HG03520 (cell line): Measurements from ENCODE around the gene KIF23.
"Not testable (repeated sequence)": the region's sequence is repeated elsewhere in the genome, so short reads cannot be mapped to it uniquely, and the experiment has no call there.

Source experiments
- ATAC-seq: cut with Tn5 transposase; IDR thresholded peaks from one replicate; pipeline ENCODE4 v1.9.1; 2021; ENCODE audit warnings: mild to moderate bottlenecking, moderate library complexity; ENCODE audit not compliant: unreplicated experiment

The KIF23 gene

DNA sequence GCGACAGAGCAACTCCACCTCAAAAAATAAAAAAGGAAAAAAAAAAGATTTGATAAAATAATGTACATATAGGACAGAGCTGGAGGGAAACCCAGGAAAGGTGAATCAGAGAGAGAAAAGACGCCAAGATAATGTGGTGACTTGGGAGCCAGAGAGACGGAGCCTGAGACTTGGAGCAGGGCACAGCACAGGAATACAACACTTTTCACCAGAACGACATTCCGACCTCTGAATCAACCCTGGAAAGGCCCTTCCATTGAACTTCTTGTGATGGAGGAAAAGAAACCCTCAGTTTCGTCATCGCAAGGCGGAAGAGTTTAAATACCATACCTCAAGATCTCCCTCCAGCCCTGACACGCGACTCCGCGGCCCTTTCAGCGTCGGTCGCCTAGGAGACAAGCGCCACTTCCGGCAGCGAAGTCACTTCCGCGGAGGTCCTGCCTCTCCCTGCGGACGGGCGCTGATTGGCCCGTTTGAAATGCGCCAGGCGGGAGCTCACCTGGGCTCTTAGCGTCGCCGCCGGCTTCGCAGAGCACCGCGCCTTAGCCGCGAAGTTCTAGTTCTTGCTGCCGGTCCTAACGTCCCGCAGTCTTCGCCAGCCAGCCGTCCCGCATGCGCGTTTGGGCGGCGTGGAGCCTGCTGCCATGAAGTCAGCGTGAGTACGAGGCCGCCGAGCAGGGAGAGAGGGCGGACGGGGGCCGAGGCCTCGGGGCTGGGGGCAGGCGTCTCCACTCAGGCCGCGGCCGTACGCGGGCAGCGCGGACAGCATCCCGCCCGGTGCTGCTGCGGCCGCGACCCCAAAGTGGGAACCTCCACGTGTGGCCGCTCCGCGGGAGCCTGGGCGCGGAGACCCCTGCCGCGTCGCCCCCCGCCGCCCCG lies at the start of gene KIF23:
KIF23 (plus strand) TSS at position 528 of the 879 bp plus-strand sequence; CDS start at position 645, 117 bp downstream.
- ATAC-seq = peak; percentile 89

DNA sequence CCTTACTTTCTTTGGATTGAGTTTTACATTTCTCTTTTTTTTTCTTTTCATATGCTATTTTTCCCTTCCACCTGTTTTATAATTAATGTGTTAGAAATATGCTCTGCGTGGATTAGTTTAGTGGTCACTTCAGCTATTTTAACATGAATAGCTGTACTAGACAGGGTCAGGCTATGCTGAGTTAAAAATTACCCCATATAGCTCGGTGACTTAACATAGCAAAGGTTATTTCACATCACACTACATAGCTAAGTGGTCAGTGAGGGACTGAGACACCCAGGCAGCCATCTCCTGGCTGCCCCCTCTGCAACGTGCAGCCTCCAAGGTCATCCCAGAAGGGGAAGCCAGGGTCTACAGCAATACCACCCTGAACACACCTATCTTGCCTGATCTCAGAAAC lies 46.9 kb upstream of the KIF23 start:
- ATAC-seq = no peak

DNA sequence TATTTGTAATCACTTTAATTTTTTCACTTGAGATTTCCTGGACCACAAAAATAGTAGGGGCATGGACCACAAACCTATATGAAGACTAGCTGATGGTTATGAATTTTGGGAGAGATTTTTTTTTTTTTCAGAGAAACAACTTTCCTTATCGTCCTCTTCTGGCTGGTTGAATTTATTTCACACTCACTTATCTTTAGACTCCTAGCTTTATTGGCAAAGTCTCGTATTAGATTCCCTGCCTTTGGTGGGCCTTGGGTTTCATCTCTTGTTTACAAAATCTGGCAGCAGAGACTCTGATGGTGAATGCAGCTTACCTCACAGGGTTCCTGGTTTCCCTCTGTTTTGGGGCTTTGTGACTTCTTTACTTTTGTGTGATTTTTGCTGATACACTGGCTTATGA lies 44.5 kb upstream of the KIF23 start:
- no peak for ATAC-seq

DNA sequence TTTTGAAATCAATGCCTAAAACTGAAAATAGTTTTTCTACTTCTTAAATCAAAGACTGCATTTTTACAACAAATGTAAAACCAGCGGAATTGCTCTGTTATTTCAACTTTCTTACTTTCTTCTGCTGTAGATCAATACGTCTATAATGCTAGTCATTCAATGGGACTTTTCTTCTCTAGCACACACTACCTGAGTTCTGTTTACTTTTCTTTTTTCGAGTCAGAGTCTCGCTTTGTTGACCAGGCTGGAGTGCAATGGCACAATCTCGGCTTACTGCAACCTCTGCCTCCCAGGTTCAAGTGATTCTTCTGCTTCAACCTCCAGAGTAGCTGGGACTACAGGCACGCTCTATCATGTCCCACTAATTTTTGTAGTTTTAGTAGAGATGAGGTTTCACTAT lies 40.7 kb upstream of the KIF23 start:
- ATAC-seq = no peak

DNA sequence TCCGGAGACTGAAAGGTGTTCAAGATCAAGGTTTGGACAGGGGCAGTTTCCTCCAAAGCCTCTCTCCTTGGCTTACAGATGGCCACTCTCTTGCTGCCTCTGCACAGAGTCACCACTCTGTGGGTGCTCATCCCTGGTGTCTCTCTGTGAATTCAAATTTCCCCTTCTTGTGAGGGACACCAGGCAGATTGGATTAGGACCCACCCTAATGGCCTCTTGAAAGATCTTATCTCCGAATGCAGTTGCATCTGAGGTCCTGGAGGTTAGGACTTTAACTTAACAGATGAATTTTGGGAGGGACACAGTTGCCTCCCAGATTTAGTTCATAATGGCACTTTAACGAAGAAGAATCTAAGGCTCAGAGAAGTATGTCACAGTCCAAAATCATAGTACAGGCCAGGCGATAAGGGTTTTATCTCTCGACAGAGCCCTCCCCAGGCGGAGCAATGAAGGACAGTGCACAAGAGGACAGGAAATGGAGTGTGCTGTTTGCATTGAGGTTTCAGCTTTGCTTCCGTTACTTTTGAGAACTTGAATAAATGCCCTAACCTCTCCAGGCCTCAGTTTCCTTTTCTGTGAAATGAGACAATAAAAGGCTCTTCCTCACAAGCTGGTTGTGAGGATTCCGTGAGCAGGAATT lies 38.9 kb upstream of the KIF23 start:
- no peak for ATAC-seq

DNA sequence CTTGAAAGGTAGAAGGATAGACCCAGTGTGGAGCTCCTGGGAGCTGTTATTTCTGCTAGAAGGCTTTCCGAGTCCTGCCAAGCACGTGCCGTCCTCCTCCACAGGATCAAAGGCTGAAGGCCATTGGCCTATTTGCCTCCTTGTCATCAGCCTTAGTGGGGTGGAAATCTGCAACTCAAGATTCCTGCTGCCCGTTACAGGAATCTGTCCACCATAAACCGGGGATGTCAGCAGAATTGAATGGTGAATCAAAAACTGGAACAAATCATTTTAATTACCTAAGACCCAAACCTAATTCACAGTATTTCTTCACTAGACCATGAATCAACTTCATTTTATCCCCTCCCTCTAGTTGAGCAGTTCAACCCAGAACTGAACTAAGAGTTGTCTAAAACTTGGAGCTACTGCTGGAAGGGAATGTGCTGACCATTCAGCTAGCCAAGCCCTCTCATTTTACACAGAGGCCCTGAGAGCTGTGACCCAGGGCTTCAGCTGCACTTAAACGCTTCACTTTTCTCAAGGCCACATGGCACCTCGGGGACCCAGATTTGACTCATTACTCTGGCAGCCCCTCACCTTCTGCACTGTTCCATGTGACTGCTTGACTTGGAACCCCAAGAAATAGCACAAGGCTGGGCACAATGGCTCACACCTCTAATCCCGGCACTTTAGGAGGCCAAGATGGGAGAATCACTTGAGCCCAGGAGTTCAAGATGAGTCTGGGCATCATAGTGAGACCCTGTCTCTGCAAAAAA lies 36.8 kb upstream of the KIF23 start:
- no peak for ATAC-seq

DNA sequence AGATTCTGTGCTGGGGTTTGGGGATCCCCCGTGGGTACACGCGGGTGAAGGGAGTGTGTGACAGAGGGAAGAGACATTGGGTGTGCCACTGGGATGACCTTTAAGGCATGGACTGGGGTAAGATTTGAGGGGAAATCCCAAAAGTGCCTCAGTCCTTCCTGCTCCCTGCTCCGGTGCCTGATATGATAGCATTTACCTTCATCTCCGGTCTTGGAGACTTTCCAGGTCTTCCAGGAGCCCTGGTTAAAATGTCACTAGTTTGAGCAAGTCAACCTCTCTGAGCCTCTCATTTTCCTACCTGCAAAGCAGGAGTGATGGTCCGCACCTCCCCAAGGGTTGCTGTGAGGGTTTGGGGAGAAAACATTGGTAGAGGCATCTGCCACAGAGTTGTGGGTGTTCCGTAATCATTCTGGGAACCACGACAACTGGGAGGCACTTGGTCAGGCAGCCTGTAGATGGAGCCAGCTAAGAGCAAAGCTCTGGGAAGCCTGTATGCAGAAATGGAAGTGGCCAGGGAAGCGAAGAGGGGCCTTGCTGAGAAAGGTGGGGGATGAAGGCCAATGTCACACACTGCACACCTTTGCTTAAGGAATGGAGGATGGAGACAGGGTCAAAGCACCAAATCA lies 33.9 kb upstream of the KIF23 start:
- no peak for ATAC-seq

DNA sequence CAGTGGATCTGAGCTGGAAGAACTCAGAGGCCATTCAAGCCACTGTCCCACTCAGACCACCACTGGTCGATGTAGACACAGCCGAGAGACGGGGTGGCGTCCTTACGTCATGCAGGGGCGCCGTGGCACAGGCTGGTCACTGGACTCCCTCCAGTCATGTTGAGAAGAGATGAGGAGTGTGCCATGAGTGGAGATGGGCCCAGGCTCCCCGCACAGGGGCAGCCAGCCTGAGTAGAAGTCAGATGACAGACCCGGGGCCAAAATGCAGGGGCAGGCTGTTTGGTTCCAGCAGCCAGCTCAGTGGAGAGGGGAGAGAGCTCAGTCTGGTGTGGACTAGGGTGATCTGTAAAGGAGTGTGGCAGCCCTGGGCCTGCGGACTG lies 33.4 kb upstream of the KIF23 start:
- no peak for ATAC-seq

DNA sequence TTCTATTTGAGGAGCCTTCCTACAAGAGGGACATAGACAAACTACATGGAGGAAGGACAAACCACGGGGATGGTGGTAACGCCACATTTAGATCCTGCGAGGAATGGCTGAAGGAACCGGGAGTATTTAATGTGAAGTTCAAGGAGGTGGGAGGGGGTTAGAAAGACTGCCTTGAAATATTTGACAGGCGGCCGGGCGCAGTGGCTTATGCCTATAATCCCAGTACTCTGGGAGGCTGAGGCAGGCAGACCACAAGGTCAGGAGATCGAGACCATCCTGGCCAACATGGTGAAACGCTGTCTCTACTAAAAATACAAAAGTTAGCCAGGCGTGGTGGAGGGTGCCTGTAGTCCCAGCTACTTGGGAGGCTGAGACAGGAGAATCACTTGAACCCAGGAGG lies 32.0 kb upstream of the KIF23 start:
- ATAC-seq = not testable (repeated sequence)

DNA sequence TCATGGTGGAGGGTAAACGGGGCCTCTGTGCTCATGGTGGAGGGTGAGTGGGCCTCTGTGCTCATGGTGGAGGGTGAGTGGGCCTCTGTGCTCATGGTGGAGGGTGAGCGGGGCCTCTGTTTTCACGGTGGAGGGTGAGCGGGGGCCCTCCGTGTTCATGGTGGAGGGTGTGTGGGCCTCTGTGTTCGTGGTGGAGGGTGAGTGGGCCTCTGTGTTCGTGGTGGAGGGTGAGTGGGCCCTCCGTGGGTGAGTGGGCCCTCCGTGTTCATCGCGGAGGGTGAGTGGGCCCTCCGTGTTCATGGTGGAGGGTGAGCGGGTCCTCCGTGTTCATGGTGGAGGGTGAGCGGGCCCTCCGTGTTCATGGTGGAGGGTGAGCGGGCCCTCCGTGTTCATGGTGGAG lies 30.1 kb upstream of the KIF23 start:
- not testable (repeated sequence) for ATAC-seq

DNA sequence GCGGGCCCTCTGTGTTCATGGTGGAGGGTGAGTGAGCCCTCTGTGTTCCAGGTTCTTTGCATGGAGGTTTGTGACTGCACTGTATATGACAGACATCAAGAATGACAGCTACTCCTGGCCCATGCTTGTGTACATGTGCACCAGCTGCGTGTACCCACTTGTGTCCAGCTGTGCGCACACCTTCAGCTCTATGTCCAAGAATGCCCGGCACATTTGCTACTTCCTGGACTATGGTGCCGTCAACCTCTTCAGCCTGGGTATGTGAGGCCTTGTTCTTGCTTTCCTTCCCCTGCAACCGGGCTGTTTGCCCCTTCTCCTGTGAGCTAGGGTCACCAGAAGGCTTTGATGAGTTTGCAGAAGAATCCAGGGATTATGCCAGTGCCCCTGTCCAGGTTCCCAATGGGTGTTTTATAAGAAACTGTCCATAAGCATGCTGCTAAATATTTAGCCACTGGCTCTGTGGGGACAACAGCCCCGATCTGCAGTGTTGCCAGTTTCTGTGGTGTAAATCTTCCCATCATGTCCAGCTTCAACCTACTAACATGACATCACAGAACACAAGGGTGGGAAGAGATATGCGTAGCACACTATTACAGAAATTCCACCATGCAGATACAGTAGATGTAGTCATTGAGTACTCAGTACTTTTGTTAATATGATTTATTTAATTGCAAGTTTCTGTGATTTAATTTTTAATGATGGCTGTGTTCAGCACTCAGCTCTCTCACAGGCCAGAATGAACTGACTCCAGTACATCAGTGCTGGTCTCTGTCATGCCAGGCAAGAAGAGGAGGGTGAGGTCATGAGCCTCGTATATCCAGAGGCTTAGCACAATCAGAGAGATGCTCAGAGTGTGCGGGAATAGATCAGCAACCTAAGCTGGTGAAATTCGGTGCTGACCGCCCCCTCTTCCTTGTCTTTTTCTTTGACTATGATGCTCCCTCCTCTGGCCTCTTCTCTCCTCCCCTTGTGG lies 29.2 kb upstream of the KIF23 start:
- no peak for ATAC-seq

DNA sequence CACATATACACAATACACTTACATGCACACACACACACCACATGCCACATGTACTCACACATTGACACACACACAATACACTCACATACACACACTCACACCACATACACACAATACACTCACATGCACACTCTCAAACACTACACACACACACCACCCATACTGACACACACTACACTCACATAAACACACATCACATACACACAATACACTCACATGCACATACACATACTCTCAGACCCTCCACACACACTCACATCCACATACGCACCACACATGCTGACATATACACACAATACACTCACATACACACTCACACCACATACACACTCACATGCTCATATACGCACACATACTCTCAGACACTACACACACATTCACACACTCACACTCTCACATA lies 28.3 kb upstream of the KIF23 start:
- no peak for ATAC-seq

DNA sequence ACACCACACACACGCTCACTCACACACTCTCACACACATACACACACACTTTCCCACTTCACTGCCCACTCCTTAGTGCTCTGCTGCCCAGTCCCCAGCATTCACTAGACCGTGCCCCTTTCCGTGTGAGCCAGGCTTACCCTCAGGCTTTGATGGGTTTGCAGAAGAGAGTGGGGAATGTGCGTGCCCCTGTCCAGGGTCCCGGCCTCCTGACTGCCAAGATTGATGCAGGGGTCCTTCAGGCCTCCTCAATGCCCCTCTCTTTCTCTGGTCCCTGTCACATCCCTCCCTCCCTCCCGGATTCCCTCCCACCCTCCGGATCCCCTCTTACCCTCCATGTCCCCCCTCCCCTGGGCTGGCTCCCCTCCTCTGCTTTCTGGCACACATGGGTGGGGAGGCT lies 27.9 kb upstream of the KIF23 start:
- no peak for ATAC-seq

DNA sequence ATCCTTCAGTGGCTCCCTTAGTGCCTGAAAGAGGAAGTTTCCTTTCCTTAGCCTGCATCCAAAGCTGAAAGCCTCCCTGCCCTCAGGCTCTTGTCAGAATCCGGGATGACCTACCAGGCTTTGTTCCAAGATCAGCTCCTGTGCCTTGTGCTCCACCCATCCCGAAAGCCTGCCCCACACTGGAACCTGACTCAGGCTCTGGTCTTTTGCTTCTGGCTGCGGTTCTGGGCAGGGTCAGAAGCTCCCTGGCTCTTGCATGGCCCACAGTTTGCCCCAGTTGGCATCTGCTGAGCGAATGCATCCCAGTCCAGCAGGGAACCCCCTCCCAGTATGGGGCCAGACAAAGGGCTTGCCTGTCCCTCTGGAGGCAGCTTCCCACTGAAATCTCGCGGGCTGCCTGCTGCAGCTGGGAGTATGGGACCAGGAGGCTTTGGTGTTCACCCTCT lies 25.9 kb upstream of the KIF23 start:
- no peak for ATAC-seq

DNA sequence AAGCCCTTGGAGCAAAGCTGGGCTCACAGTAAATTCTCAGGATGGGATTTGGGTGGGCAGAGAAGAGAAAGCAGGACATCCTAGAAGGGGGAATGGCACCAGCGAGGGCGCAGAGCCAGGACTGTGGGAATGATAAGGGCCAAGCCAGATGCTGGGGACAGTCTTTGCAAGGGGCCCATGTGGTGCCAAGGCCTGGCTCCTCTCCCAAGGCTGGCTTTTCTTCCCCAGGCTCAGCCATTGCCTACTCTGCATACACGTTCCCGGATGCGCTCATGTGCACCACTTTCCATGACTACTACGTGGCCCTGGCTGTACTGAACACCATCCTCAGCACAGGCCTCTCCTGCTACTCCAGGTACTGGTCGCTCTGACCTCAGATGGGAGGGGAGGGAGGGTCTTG lies 24.7 kb upstream of the KIF23 start:
- no peak for ATAC-seq

DNA sequence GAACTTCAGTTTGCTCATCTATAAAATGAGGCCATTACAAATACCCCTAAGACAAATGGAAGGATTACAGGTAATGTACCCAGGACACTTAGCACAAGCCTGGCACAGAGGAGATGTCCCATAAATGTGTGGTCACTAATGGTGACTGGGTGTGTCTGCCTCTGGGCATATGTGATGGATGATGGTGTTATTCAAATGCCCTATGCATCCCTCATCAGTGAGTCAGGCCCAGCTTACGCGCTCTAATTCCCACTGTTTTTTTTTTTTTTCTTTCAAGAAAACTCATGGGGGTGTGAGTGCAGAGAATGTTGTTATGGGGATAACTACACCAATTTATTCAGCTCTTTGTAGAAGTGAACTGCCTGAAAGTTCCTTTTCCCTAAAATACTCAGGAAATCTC lies 23.6 kb upstream of the KIF23 start:
- ATAC-seq = no peak

DNA sequence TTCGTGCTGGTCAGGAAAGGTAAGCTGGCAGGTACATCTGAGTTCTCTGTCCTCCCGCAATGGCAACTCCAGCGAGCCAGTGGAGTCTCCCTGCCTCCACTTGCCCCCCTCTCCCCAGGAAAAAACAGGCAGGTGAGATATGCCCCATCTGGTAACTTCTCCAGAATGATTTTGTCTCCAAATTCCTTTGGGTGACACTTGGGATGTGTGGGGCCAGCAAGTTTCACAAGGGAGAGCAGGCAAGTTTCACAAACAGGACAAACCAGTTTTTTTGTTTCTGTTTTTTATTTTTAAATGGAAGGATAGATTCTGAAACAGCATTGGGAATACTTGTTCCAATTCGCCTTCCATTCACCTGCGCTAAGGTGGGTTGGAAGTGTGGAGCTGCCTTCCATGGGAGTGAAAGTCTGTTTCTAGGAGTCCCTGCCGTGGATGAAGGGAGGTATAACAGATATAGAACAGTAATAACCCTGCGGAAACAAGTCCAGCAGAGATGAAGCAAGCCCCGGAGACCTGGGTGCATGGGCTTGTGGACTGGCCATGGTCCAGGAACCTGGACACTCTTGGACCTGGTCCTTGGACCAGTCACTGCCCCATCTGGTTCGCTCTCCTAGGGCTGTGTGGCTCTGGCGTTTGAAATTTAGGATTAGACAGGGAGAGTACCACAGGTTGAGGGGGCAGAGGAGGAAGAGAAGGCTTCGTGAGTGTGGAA lies 22.9 kb upstream of the KIF23 start:
- no peak for ATAC-seq

DNA sequence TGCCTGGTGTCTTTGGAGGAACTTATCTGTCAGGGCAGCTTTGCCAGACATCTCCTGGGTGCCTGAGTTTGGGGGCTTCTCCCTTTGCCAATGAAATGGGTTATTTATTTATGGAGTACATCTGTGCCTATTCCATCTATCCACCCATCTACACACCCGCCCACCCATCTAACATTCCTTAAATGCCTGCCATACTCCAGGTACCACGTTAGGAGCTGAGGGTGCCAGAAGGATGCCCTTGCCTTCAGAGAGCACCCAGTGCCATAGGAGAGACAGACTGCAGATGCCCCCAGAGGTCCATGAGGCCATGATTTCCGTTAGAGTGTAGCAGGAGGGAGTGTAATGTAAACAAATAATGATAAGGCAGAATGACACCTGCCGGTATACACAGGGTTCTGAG lies 21.8 kb upstream of the KIF23 start:
- ATAC-seq = no peak

DNA sequence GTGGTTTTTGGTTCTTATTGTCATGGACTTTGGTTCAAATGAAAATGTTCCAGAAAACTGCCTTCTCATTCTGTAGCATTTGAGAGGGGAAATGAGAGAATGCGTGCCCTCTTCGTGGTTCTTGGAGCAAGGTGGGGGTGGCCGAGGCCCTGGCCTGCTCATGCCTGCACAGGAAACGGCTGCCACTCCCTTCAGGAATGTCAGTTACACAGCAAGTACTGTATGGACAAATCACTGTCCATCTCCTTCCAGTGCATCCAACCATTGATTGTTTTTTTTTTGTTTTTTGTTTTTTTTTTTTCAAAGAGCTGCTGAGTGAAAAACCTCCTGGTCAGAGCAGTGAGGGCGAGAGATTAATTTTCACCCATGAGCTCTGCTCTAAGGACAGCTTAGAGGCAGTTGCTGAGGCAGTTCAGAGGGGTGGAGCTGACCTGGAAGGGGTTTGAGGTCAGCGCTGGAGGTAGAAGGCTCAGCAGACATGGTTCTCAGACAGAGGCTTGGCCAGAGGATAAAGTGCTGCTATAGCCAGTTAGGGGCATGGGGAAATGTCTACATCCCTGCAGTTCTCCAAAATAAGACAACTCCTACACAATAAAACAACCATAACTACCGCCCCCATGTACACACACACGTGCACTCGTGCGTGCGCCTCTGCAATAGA lies 20.2 kb upstream of the KIF23 start:
- ATAC-seq = no peak
